Pons (tissue), 1 donor: Measurements from ENCODE around the gene URM1.

Experiments used
- DNase-seq: peaks from one replicate; pipeline ENCODE4 v3.0.0-alpha.2; 2016; ENCODE audit warnings: low spot score

URM1 gene

GRCh38 chr9:128385496-128386460 is 14.6 kb downstream of the URM1 start:
- DNase-seq: no peak

GRCh38 chr9:128388150-128388549 is 17.0 kb downstream of the URM1 start:
- no peak for DNase-seq

GRCh38 chr9:128389395-128390149 is 18.4 kb downstream of the URM1 start:
- no peak for DNase-seq

- DNase-seq: no peak
Measured at GRCh38 chr9:128390150-128390812, 19.1 kb downstream of the URM1 start.

- DNase-seq: peak; percentile 87
Measured at GRCh38 chr9:128390813-128391711, 19.9 kb downstream of the URM1 start.

GRCh38 chr9:128391956-128392301 is 20.8 kb downstream of the URM1 start:
- DNase-seq: no peak

GRCh38 chr9:128392302-128393144 is 21.3 kb downstream of the URM1 start:
- DNase-seq: no peak

- DNase-seq: peak; percentile 91
Measured at GRCh38 chr9:128393145-128393775, 22.1 kb downstream of the URM1 start.

- DNase-seq: no peak
Measured at GRCh38 chr9:128393970-128394369, 22.8 kb downstream of the URM1 start.

- DNase-seq: peak; percentile 88
Measured at GRCh38 chr9:128394379-128395168, 23.4 kb downstream of the URM1 start.

GRCh38 chr9:128396970-128397613 is 25.9 kb downstream of the URM1 start:
- DNase-seq: no peak

- no peak for DNase-seq
Measured at GRCh38 chr9:128397831-128398230, 26.7 kb downstream of the URM1 start.

- DNase-seq: no peak
Measured at GRCh38 chr9:128399861-128400260, 28.7 kb downstream of the URM1 start.

- no peak for DNase-seq
Measured at GRCh38 chr9:128404560-128404959, 33.4 kb downstream of the URM1 start.

GRCh38 chr9:128405077-128405779 is 34.1 kb downstream of the URM1 start:
- peak; percentile 60 for DNase-seq

- peak; percentile 16 for DNase-seq
Measured at GRCh38 chr9:128405780-128406171, 34.6 kb downstream of the URM1 start.

- peak; percentile 46 for DNase-seq
Measured at GRCh38 chr9:128406848-128407391, 35.7 kb downstream of the URM1 start.

- peak; percentile 95 for DNase-seq
Measured at GRCh38 chr9:128408963-128409431, 37.8 kb downstream of the URM1 start.
